T47D (cell line): ENCODE measurements around the gene ENTPD3.

Experiments
- DNase-seq, 2 experiments: peaks; one replicate each; pipeline versions ENCODE4 v3.0.0 to v3.0.0-alpha.2; 2011 to 2012; ENCODE audit warnings: low read depth in 1 of 2, low spot score in 1 of 2
- JUND ChIP-seq: IDR thresholded peaks from 2 replicates; pipeline ENCODE4 v1.6.1; 2012; ENCODE audit warnings: low read depth
- in situ Hi-C: cut with HindIII; loops from 2 replicates; pipeline ENCODE4 v1.10.0; 2016; ENCODE audit warnings: low sequenced_read_pairs, low pct_unique_long_range_greater_than_20kb

The ENTPD3 gene

GRCh38 chr3:40387001-40387894 lies at the start of gene ENTPD3:
TSS of gene ENTPD3 (plus strand) at chr3:40387184. CDS start at chr3:40388058, 874 bp downstream.
- TF ChIP-seq JUND = no peak
- in situ Hi-C loops = no loop called here
- peak; percentile 56 to 62 for DNase-seq

- in situ Hi-C loops = no loop called here
- no peak for DNase-seq
- TF ChIP-seq JUND = no peak
Observed at GRCh38 chr3:40339871-40340270, 47.1 kb upstream of the ENTPD3 start.

- in situ Hi-C loops = no loop called here
- TF ChIP-seq JUND = no peak
- DNase-seq = no peak
Observed at GRCh38 chr3:40340541-40341170, 46.3 kb upstream of the ENTPD3 start.

- TF ChIP-seq JUND = no peak
Observed at GRCh38 chr3:40341671-40342070, 45.3 kb upstream of the ENTPD3 start.

GRCh38 chr3:40350529-40350928 lies 36.5 kb upstream of the ENTPD3 start:
- peak in 1 of 2 experiments; percentile 9 for DNase-seq
- TF ChIP-seq JUND = no peak
- in situ Hi-C loops = no loop called here

More at GRCh38 chr3:40341671-40342070, 45.3 kb upstream of the ENTPD3 start:
- in situ Hi-C loops = no loop called here
- DNase-seq = no peak

GRCh38 chr3:40355410-40355809 lies 31.6 kb upstream of the ENTPD3 start:
- TF ChIP-seq JUND = no peak
- no peak for DNase-seq
- in situ Hi-C loops = no loop called here

GRCh38 chr3:40358454-40358853 lies 28.5 kb upstream of the ENTPD3 start:
- no peak for DNase-seq
- TF ChIP-seq JUND = no peak
- in situ Hi-C loops = no loop called here

GRCh38 chr3:40363674-40364073 lies 23.3 kb upstream of the ENTPD3 start:
- no peak for TF ChIP-seq JUND
- in situ Hi-C loops = no loop called here
- no peak for DNase-seq

- DNase-seq = no peak
- in situ Hi-C loops = no loop called here
- TF ChIP-seq JUND = no peak
Observed at GRCh38 chr3:40366203-40367162, 20.5 kb upstream of the ENTPD3 start.

GRCh38 chr3:40369716-40370115 lies 17.3 kb upstream of the ENTPD3 start:
- DNase-seq = no peak
- TF ChIP-seq JUND = no peak
- in situ Hi-C loops = no loop called here

GRCh38 chr3:40377822-40378221 lies 9.2 kb upstream of the ENTPD3 start:
- in situ Hi-C loops = no loop called here
- DNase-seq = no peak
- no peak for TF ChIP-seq JUND

- DNase-seq = no peak
- TF ChIP-seq JUND = no peak
- in situ Hi-C loops = no loop called here
Observed at GRCh38 chr3:40379674-40380306, 7.2 kb upstream of the ENTPD3 start.
